HCT116 (cell line): Measurements from ENCODE around the gene RBKS.

ENCODE experiments used
- ATF3 ChIP-seq: IDR thresholded peaks from 2 replicates; pipeline ENCODE4 v1.6.1; 2012
- EZH2 ChIP-seq: fragments of 200-600 bp; sonication (generic); IDR thresholded peaks from 2 replicates; pipeline ENCODE4 v1.6.1; 2017; ENCODE audit warnings: antibody characterized with exemption, mixed run types
- JUND ChIP-seq: IDR thresholded peaks from 2 replicates; pipeline ENCODE4 v1.6.1; 2012
- MAX ChIP-seq: IDR thresholded peaks from 2 replicates; pipeline ENCODE4 v1.6.1; 2012
- POLR2A ChIP-seq: IDR thresholded peaks from 2 replicates; pipeline ENCODE4 v1.7.0; 2011; ENCODE audit warnings: borderline replicate concordance; ENCODE audit not compliant: insufficient read depth, insufficient read length; ENCODE audit errors: extremely low read depth
- TF ChIP-seq, protein P1 (sequence below), 3 experiments: fragments of 200-600 bp in 1 of 3; sonication (generic) in 1 of 3; IDR thresholded peaks in 2 of 3; conservative IDR thresholded peaks in 1 of 3; 2 replicates each; pipeline ENCODE4 v1.5.1; 2012 to 2017; ENCODE audit warnings: low read depth in 2 of 3, low read length in 2 of 3, antibody characterized with exemption in 1 of 3, borderline replicate concordance in 1 of 3, control low read depth in 1 of 3, mild to moderate bottlenecking in 1 of 3, mixed read lengths in 1 of 3, mixed run types in 1 of 3, moderate library complexity in 1 of 3; ENCODE audit not compliant: insufficient read depth in 1 of 3

GRCh38 chr2:27888790-27889189, 1.4 kb downstream of the RBKS start:
- TF ChIP-seq JUND: no peak
- TF ChIP-seq ATF3: no peak
- no peak for TF ChIP-seq EZH2
- TF ChIP-seq, protein P1, sequence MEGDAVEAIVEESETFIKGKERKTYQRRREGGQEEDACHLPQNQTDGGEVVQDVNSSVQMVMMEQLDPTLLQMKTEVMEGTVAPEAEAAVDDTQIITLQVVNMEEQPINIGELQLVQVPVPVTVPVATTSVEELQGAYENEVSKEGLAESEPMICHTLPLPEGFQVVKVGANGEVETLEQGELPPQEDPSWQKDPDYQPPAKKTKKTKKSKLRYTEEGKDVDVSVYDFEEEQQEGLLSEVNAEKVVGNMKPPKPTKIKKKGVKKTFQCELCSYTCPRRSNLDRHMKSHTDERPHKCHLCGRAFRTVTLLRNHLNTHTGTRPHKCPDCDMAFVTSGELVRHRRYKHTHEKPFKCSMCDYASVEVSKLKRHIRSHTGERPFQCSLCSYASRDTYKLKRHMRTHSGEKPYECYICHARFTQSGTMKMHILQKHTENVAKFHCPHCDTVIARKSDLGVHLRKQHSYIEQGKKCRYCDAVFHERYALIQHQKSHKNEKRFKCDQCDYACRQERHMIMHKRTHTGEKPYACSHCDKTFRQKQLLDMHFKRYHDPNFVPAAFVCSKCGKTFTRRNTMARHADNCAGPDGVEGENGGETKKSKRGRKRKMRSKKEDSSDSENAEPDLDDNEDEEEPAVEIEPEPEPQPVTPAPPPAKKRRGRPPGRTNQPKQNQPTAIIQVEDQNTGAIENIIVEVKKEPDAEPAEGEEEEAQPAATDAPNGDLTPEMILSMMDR (IDR thresholded peaks at IDR 0.05 in 2 of 3, conservative IDR thresholded peaks at IDR 0.05 in 1 of 3; ENCODE audit: borderline replicate concordance in 1 of 3, insufficient read depth in 1 of 3, low read depth in 2 of 3, low read length in 2 of 3): no peak
- no peak for TF ChIP-seq POLR2A
- TF ChIP-seq MAX: no peak
